PC-3 (cell line): ENCODE measurements around the gene CDHR1. TPM values are rescaled to one million over a fixed set of nuclear protein-coding genes. Genes with fewer than 3 reads are reported as not detected.

Experiments used
- ATAC-seq: fragments of 200-7000 bp; cut with Tn5 transposase; 2 replicates; pipeline ENCODE4 v1.9.1; 2020; ENCODE audit warnings: mild to moderate bottlenecking, moderate library complexity
- BruUV-seq: library from RNA; stranded (reverse); fragments of 400-500 nt; replicated peaks from 2 replicates; lab custom pipeline; 2021; lab: Mats Ljungman, UMichigan
- CTCF ChIA-PET: fragments of 300-600 bp; sonication (Branson Sonifier 250); formaldehyde crosslinking; loops from one replicate; lab custom pipeline; 2022; ENCODE audit warnings: antibody characterized with exemption; lab: Charles Lee
- POLR2A ChIA-PET: fragments of 300-600 bp; sonication (Branson Sonifier 250); formaldehyde crosslinking; loops from one replicate; lab custom pipeline; 2022; ENCODE audit warnings: antibody characterized with exemption; ENCODE audit not compliant: unreplicated experiment; lab: Charles Lee
- DNase-seq: peaks from one replicate; pipeline ENCODE4 v3.0.0-alpha.2; 2015
- H2AFZ ChIP-seq: fragments of 300-600 bp; sonication (generic); 2 replicates; pipeline ENCODE4 v1.6.0; 2016; ENCODE audit warnings: antibody characterized with exemption, low read length
- H3F3A ChIP-seq: fragments of 300-600 bp; sonication (generic); one replicate; pipeline ENCODE4 v1.6.0; 2017; ENCODE audit warnings: antibody characterized with exemption, low read length, control low read depth, mild to moderate bottlenecking; ENCODE audit not compliant: unreplicated experiment
- H3K27ac ChIP-seq: fragments of 300-600 bp; sonication (generic); 2 replicates; pipeline ENCODE4 v1.5.1; 2016; ENCODE audit warnings: mild to moderate bottlenecking, low read length
- H3K27me3 ChIP-seq: fragments of 300-600 bp; sonication (generic); 2 replicates; pipeline ENCODE4 v1.6.1; 2016; ENCODE audit warnings: low read length, mixed read lengths
- H3K36me3 ChIP-seq: fragments of 300-600 bp; sonication (generic); 2 replicates; pipeline ENCODE4 v1.6.1; 2016; ENCODE audit warnings: low read depth, mixed run types, low read length, mixed read lengths
- H3K4me1 ChIP-seq: fragments of 300-600 bp; sonication (generic); 2 replicates; pipeline ENCODE4 v1.5.1; 2016; ENCODE audit warnings: low read length; ENCODE audit not compliant: insufficient read depth
- H3K4me2 ChIP-seq: fragments of 300-600 bp; sonication (generic); 2 replicates; pipeline ENCODE4 v1.6.0; 2016; ENCODE audit warnings: low read length
- H3K4me3 ChIP-seq: fragments of 300-600 bp; sonication (generic); 2 replicates; pipeline ENCODE4 v1.5.1; 2016; ENCODE audit warnings: mild to moderate bottlenecking, low read length, mixed read lengths
- H3K79me2 ChIP-seq: fragments of 300-600 bp; sonication (generic); 2 replicates; pipeline ENCODE4 v1.6.1; 2017; ENCODE audit warnings: low read length, mixed read lengths
- H3K9ac ChIP-seq: fragments of 300-600 bp; sonication (generic); 2 replicates; pipeline ENCODE4 v1.6.0; 2016; ENCODE audit warnings: mild to moderate bottlenecking, low read length
- H3K9me2 ChIP-seq: fragments of 300-600 bp; sonication (generic); replicated peaks from 2 replicates; pipeline ENCODE4 v1.6.1; 2016; ENCODE audit warnings: mixed run types, low read length, mixed read lengths
- H3K9me3 ChIP-seq: fragments of 300-600 bp; sonication (generic); 2 replicates; pipeline ENCODE4 v1.6.1; 2016; ENCODE audit warnings: low read length, mixed read lengths
- H4K20me1 ChIP-seq: fragments of 300-600 bp; sonication (generic); 2 replicates; pipeline ENCODE4 v1.6.1; 2016; ENCODE audit warnings: low read length, mixed read lengths
- EZH2 ChIP-seq: fragments of 300-600 bp; sonication (generic); IDR thresholded peaks from one replicate; pipeline ENCODE4 v1.6.1; 2017; ENCODE audit warnings: antibody characterized with exemption, mild to moderate bottlenecking, low read length; ENCODE audit not compliant: unreplicated experiment
- EZH2phosphoT487 ChIP-seq: fragments of 300-600 bp; sonication (generic); IDR thresholded peaks from 2 replicates; pipeline ENCODE4 v1.6.1; 2018; ENCODE audit warnings: mild to moderate bottlenecking, antibody characterized with exemption, low read length, borderline replicate concordance
- intact Hi-C: fragments of 100-400 bp; cut with micrococcal nuclease; formaldehyde crosslinking; loops from 2 replicates; pipeline ENCODE4 v1.9.0; 2023
- total RNA-seq: library from RNA; depleted of rRNA; stranded (reverse); fragments of >200 nt; gene quantifications from 2 replicates; pipeline ENCODE4 v1.2.3, GENCODE V29; 2014
- TF ChIP-seq, protein P1 (sequence below): fragments of 300-600 bp; sonication (generic); conservative IDR thresholded peaks from 2 replicates; pipeline ENCODE4 v1.5.1; 2017; ENCODE audit warnings: antibody characterized with exemption, low read depth, mild to moderate bottlenecking, low read length

CDHR1 gene
- total RNA-seq, 1 experiment from 2014 or later = not detected

DNA sequence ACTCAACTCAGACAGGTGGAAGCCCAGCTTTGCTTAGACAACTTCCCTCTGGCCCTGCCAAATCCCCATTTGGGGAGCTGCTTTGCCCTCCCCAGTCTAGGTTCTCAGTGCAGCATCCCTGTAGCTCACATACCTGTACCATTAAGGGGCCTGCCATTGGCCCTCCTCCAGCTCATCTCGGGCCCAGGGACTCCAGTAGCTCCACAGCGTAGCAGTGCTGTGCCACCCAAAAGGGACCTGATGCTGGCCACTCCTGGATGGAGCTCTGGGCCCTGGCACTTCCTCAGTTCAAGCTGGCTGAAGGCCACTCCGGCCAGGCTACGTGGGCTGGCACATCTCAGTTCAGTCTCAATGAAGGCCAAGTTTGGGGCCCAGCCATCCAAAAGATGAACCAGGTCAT is 39.6 kb downstream of the CDHR1 start:
- Histone ChIP-seq H3K27ac (no peak overlapping the region), H3K9me2 (no peaks in the 10 kb centered on the region), H2AFZ (no peak overlapping the region), H3K36me3 (no peaks in the 10 kb centered on the region), H3F3A (no peaks in the 10 kb centered on the region), H3K27me3 (peaks cover 32% of the 10 kb centered on the region), H3K79me2 (no peaks in the 10 kb centered on the region), H4K20me1 (no peaks in the 10 kb centered on the region), H3K9ac (no peak overlapping the region), H3K9me3 (no peaks in the 10 kb centered on the region), H3K4me2 (no peak overlapping the region), H3K4me3 (no peak overlapping the region), H3K4me1 (no peaks in the 10 kb centered on the region)
- ChIA-PET POLR2A (no interaction called here), CTCF (no interaction called here)
- ATAC-seq (no peak), DNase-seq (no peak)
- no TSS peak for BruUV-seq
- intact Hi-C loops = no loop called here
- TF ChIP-seq, protein P1, sequence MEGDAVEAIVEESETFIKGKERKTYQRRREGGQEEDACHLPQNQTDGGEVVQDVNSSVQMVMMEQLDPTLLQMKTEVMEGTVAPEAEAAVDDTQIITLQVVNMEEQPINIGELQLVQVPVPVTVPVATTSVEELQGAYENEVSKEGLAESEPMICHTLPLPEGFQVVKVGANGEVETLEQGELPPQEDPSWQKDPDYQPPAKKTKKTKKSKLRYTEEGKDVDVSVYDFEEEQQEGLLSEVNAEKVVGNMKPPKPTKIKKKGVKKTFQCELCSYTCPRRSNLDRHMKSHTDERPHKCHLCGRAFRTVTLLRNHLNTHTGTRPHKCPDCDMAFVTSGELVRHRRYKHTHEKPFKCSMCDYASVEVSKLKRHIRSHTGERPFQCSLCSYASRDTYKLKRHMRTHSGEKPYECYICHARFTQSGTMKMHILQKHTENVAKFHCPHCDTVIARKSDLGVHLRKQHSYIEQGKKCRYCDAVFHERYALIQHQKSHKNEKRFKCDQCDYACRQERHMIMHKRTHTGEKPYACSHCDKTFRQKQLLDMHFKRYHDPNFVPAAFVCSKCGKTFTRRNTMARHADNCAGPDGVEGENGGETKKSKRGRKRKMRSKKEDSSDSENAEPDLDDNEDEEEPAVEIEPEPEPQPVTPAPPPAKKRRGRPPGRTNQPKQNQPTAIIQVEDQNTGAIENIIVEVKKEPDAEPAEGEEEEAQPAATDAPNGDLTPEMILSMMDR = no peak
- no peak for TF ChIP-seq EZH2phosphoT487
- TF ChIP-seq EZH2 = no peak

DNA sequence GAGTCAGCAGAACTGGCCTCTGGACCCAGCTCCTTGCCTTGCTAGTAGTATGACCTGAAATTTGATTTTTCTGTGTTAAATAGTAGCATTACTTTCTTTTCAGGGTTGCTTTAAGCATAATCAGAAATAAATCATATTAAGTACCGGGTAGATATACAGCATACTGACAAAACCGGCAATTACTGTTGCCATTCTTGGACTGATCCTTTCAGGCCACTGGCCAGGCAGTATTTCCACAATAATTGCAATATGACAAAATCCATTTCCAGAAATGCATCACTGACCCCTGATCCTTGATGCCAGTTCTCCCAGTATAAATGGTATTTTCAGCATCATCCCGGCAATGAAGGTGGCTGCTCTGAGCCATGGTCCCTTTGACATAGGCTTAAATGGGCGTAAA is 40.1 kb downstream of the CDHR1 start:
- Histone ChIP-seq H3K4me1 (no peaks in the 10 kb centered on the region), H4K20me1 (no peaks in the 10 kb centered on the region), H3K36me3 (no peaks in the 10 kb centered on the region), H3K9me3 (no peaks in the 10 kb centered on the region), H3K27me3 (peaks cover 32% of the 10 kb centered on the region), H3K9ac (no peak overlapping the region), H3K4me2 (no peak overlapping the region), H3K4me3 (no peak overlapping the region), H3K27ac (no peak overlapping the region), H3K79me2 (no peaks in the 10 kb centered on the region), H3K9me2 (no peaks in the 10 kb centered on the region), H2AFZ (no peak overlapping the region), H3F3A (no peaks in the 10 kb centered on the region)
- TF ChIP-seq, protein P1 = no peak
- no peak for TF ChIP-seq EZH2phosphoT487
- no peak for TF ChIP-seq EZH2
- ATAC-seq = no peak
- BruUV-seq = no TSS peak
- ChIA-PET CTCF (no interaction called here), POLR2A (no interaction called here)
- intact Hi-C loops = no loop called here
- DNase-seq = no peak

DNA sequence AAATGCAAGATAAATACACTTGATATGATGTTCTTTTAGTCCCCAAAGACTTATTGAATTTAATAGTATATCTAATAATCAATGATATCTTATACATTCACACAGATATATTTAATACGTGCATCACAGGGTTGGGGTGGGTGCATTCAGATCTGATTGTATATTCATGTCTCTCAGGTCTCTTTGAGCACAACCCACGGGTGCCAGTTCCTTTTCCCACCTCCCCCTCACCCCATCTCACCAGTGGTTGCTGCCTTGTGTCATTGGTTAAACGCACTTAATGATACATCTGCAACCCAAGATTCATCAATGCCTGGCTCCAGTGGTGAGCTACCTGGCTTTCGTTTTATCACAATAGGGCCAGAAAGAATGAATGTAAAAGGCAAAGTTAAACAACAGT is 40.8 kb downstream of the CDHR1 start:
- ChIA-PET POLR2A (no interaction called here), CTCF (no interaction called here)
- Histone ChIP-seq H3K9me3 (no peaks in the 10 kb centered on the region), H3K4me2 (no peak overlapping the region), H3K27me3 (peaks cover 32% of the 10 kb centered on the region), H3K36me3 (no peaks in the 10 kb centered on the region), H3K4me3 (no peak overlapping the region), H3K9me2 (no peaks in the 10 kb centered on the region), H3K4me1 (no peaks in the 10 kb centered on the region), H3K27ac (no peak overlapping the region), H4K20me1 (no peaks in the 10 kb centered on the region), H3K79me2 (no peaks in the 10 kb centered on the region), H3F3A (no peaks in the 10 kb centered on the region), H2AFZ (no peak overlapping the region), H3K9ac (no peak overlapping the region)
- intact Hi-C loops = no loop called here
- no peak for TF ChIP-seq EZH2
- TF ChIP-seq EZH2phosphoT487 = no peak
- TF ChIP-seq, protein P1 = no peak
- ATAC-seq = no peak
- BruUV-seq = no TSS peak
- DNase-seq = no peak
